ENCODE measurements around the gene EXOSC7. TPM values are rescaled to one million over a fixed set of nuclear protein-coding genes. Genes with fewer than 3 reads are reported as not detected.
"Not testable (repeated sequence)": the region's sequence is repeated elsewhere in the genome, so short reads cannot be mapped to it uniquely, and the experiment has no call there.

EXOSC7 gene
- polyA plus RNA-seq = 10 to 100 TPM; 35.0 to 73.2 (median 52.2) TPM

GRCh38 chr3:44976002-44976815 is at the start of gene EXOSC7, which contains the start of gene ZDHHC3:
EXOSC7 (plus strand) TSS chr3:44976244; CDS start chr3:44976278, 34 bp downstream.
ZDHHC3 (minus strand) TSS chr3:44976174; CDS start chr3:44959436, 16,738 bp downstream.
- H3K4me3 Mint-ChIP-seq = peak within 1 kb of the TSS; percentile 84 to 97 (median 94)
- peaks cover 0 to 7% (median 0%) of the 10 kb centered on the region in 3 donors for H3K36me3 Mint-ChIP-seq
- peak; percentile 81 to 84 (median 83) for DNase-seq
- H3K9me3 Mint-ChIP-seq = no peaks in the 10 kb centered on the region
- H3K27me3 Mint-ChIP-seq (ENCODE audit: low read depth in 3 of 3) = peaks cover 9 to 21% (median 11%) of the 10 kb centered on the region in 3 donors
- peak within 1 kb of the TSS; percentile 88 to 98 (median 94) for H3K27ac Mint-ChIP-seq
- H3K4me1 Mint-ChIP-seq = peaks cover 62 to 83% of the 10 kb centered on the region in 2 donors

- Mint-ChIP-seq H3K4me3 (no peak overlapping the region), H3K27me3 (ENCODE audit: low read depth in 3 of 3) (peaks cover 0 to 2% (median 0%) of the 10 kb centered on the region in 3 donors), H3K36me3 (peaks cover 13 to 42% (median 32%) of the 10 kb centered on the region in 3 donors), H3K27ac (peak overlapping the region in 1 of 6 donors; percentile 34), H3K9me3 (no peaks in the 10 kb centered on the region), H3K4me1 (no peaks in the 10 kb centered on the region)
- no peak for DNase-seq
Measured at GRCh38 chr3:44926921-44927320, 49.1 kb upstream of the EXOSC7 start.

GRCh38 chr3:44927371-44927770 is 48.7 kb upstream of the EXOSC7 start:
- Mint-ChIP-seq H3K4me3 (no peak overlapping the region), H3K4me1 (no peaks in the 10 kb centered on the region), H3K27me3 (ENCODE audit: low read depth in 3 of 3) (no peaks in the 10 kb centered on the region), H3K9me3 (no peaks in the 10 kb centered on the region), H3K27ac (peak overlapping the region in 1 of 6 donors; percentile 34), H3K36me3 (peaks cover 17 to 45% (median 35%) of the 10 kb centered on the region in 3 donors)
- DNase-seq = no peak

DNA sequence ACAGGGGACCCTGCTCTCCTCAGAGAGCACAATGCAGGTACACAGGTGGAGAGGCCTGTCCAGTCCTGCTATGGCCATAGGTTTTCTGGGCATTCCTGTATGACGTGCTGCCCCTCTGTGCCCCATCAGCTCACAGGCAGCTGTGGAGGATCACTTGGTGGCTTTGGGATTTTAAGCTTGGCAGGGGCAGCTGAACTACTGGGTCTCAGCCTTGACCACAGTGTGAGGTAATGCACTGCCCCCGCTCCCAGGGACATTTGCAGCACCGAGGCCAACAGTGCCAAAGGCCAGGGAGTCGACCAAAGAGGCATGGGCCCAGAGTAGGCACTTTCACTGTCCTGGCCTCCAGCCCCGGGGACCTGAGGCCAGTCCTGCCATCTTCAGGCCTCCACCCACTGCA is 46.3 kb upstream of the EXOSC7 start:
- H3K27ac Mint-ChIP-seq = peak overlapping the region in 1 of 6 donors; percentile 62
- H3K9me3 Mint-ChIP-seq = no peaks in the 10 kb centered on the region
- peaks cover 8 to 18% of the 10 kb centered on the region in 2 donors for H3K4me1 Mint-ChIP-seq
- no peaks in the 10 kb centered on the region for H3K27me3 Mint-ChIP-seq (ENCODE audit: low read depth in 3 of 3)
- H3K36me3 Mint-ChIP-seq = peaks cover 23 to 49% (median 25%) of the 10 kb centered on the region in 3 donors
- no peak overlapping the region for H3K4me3 Mint-ChIP-seq
- no peak for DNase-seq

- Mint-ChIP-seq H3K4me3 (no peak overlapping the region), H3K4me1 (peaks cover 13 to 23% of the 10 kb centered on the region in 2 donors), H3K36me3 (peaks cover 14 to 45% (median 17%) of the 10 kb centered on the region in 3 donors), H3K27ac (peak overlapping the region in 1 of 6 donors; percentile 55), H3K9me3 (no peaks in the 10 kb centered on the region), H3K27me3 (ENCODE audit: low read depth in 3 of 3) (no peaks in the 10 kb centered on the region)
- no peak for DNase-seq
Measured at GRCh38 chr3:44930911-44931310, 45.1 kb upstream of the EXOSC7 start.

DNA sequence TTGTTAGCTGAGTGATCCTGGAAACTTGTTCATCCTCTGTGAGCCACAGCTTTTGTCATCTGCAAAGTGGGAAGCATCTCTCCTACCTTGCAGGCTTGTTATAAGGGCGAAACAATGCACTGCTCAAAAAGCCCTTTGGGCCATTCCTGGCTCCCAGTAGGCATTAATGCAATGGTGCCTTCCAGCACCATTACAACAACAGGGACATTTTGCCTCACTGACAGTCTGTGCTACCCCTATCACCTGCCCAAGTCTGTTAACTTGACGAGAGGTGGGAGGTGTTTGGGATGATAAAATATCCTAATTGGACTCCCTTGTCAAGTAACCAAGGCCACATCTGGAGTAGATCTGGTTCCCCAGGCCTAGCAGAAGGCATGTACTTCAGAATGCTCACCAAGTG is 44.3 kb upstream of the EXOSC7 start:
- peaks cover 22 to 32% of the 10 kb centered on the region in 2 donors for H3K4me1 Mint-ChIP-seq
- no peak overlapping the region for H3K27ac Mint-ChIP-seq
- no peaks in the 10 kb centered on the region for H3K27me3 Mint-ChIP-seq (ENCODE audit: low read depth in 3 of 3)
- no peak for DNase-seq
- no peak overlapping the region for H3K4me3 Mint-ChIP-seq
- H3K36me3 Mint-ChIP-seq = peaks cover 14 to 45% (median 18%) of the 10 kb centered on the region in 3 donors
- no peaks in the 10 kb centered on the region for H3K9me3 Mint-ChIP-seq

GRCh38 chr3:44932271-44932670 is 43.8 kb upstream of the EXOSC7 start:
- no peak overlapping the region for H3K27ac Mint-ChIP-seq
- no peaks in the 10 kb centered on the region for H3K9me3 Mint-ChIP-seq
- no peaks in the 10 kb centered on the region for H3K27me3 Mint-ChIP-seq (ENCODE audit: low read depth in 3 of 3)
- no peak overlapping the region for H3K4me3 Mint-ChIP-seq
- H3K36me3 Mint-ChIP-seq = peaks cover 14 to 41% (median 14%) of the 10 kb centered on the region in 3 donors
- no peak for DNase-seq
- H3K4me1 Mint-ChIP-seq = peaks cover 22 to 34% of the 10 kb centered on the region in 2 donors

DNA sequence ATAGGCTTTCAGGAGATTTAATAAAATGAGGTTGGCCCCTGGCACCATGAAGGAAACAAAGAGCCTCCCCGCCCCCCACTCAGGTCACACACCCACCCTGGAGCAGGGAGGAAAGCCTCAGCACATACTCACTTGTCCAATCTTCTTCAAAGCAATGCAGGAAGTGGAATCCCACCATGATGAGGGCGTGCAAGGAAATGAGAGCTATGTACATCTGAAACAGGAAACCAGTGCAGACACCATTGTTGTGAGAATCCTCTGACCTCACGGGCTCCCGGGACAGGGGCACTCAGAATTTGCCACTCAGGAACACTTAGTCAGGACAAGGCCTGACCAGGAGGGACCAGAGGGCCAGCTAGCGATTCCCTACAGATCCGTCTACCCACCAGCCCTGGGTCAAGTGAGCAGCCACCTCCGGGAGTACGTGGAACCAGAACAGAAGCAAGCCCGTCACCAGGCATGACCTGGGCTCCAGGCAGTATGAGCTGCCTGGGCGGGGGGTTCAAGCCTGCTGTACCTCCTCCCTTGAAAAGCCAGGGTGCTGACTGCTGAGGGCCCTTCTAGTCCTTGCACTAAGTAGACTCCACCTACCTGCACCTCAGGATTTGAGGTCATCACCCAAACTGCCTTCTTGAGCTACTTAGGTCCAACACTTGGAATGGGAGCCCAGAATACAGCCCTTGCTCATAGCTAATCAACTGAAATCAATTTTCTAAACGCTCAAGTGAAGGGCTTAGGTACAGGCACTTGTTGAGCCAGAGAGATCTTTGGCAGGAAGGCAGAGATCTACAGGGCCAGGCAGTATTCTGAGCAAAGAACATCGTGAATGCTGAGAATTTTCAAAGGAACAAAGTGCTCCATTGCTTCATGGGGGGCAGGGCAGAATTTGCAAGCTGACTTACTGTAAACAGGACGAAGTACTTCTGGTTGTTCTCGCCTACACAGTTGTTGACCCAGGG is 42.8 kb upstream of the EXOSC7 start:
- Mint-ChIP-seq H3K27ac (peak overlapping the region in 2 of 6 donors; percentile 31 to 40), H3K9me3 (no peaks in the 10 kb centered on the region), H3K27me3 (ENCODE audit: low read depth in 3 of 3) (no peaks in the 10 kb centered on the region), H3K4me3 (no peak overlapping the region), H3K4me1 (peaks cover 22 to 34% of the 10 kb centered on the region in 2 donors), H3K36me3 (peaks cover 14 to 39% (median 14%) of the 10 kb centered on the region in 3 donors)
- no peak for DNase-seq

DNA sequence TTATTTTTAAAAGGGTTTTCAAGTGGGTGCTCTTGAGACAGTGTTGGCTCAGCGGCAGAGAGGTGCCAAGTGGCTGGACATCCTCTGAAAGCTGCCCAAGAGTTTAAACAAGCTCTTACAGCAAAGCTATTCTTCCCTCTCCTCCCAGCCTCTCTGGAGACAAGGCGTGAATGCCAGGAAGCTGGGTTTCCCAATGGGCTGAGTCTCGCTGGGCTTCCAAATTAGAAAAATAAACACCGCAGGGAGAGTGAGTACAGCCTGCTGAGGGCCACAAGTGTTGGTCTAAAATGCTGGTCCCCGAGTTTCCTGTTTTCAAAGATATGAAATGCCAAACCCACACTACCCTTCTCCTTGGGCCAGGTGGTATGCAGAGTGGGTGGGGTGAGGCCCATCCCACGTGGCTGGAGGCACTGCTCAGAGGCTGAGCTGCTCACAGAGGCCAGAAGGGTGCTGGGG is 36.4 kb upstream of the EXOSC7 start:
- H3K4me3 Mint-ChIP-seq = no peak overlapping the region
- peak overlapping the region in 1 of 6 donors; percentile 24 for H3K27ac Mint-ChIP-seq
- no peaks in the 10 kb centered on the region for H3K9me3 Mint-ChIP-seq
- no peak for DNase-seq
- H3K4me1 Mint-ChIP-seq = peaks cover 18 to 32% of the 10 kb centered on the region in 2 donors
- peaks cover 16 to 46% (median 22%) of the 10 kb centered on the region in 3 donors for H3K36me3 Mint-ChIP-seq
- peaks cover 0 to 2% (median 1%) of the 10 kb centered on the region in 3 donors for H3K27me3 Mint-ChIP-seq (ENCODE audit: low read depth in 3 of 3)

DNA sequence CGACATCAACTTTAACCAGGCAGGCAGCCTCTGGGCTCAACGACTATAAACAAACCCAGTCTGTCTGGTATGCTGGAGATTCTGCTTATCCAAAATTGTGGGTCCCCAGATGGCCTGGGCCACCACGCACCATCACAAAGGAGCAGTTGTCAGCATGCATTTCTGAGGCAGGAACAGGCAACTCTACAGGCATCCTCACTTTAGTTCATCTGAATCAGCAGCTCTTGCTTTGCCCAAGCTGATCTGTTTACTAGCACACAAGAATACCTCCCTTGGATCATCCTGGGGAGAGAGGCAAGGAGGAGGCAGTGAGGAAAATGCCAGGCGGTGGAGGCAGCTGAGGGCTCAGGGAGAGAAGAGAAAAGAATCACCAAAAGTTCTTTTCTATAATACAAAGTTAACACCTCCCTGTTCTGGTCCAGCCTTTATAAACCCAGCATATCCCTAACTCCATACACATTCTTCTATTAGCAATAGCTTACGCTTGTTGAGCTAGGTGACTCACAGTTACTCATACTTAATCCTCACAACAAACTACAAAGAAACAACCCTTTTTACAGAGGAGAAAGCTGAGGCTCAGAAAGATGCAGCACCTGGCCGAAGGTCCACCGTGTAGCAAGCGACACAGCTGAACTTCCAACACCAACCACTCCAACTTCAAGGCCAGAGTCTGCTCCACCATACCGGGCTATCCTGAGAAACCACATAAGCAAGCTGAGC is 33.7 kb upstream of the EXOSC7 start:
- H3K27me3 Mint-ChIP-seq (ENCODE audit: low read depth in 3 of 3) = peaks cover 0 to 2% (median 1%) of the 10 kb centered on the region in 3 donors
- H3K9me3 Mint-ChIP-seq = no peaks in the 10 kb centered on the region
- peaks cover 8 to 32% of the 10 kb centered on the region in 2 donors for H3K4me1 Mint-ChIP-seq
- no peak overlapping the region for H3K4me3 Mint-ChIP-seq
- H3K27ac Mint-ChIP-seq = peak overlapping the region in 1 of 6 donors; percentile 37
- DNase-seq = no peak
- peaks cover 11 to 32% (median 12%) of the 10 kb centered on the region in 3 donors for H3K36me3 Mint-ChIP-seq

DNA sequence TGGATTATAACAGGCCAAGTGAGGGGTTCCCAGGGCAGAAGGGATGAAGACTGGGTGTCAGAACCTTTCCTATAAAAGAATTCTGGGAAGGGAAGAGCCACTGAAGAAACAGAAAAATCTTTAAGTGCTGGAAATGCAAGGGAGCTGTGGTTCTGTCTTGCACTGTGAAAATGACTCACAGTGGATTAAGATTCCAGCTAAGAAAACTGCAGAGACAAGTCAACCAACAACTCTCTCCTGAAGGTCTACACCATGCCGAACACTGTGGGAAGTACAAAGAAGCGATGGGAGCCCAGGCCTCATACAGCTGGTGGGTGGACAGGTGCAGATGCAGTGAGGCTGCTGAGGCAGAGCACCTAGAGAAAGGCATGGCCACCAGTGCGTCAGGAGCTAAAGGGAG is 27.8 kb upstream of the EXOSC7 start:
- Mint-ChIP-seq H3K27me3 (ENCODE audit: low read depth in 3 of 3) (peaks cover 0 to 1% (median 0%) of the 10 kb centered on the region in 3 donors), H3K27ac (peak overlapping the region in 1 of 6 donors; percentile 57), H3K4me3 (no peak overlapping the region), H3K36me3 (peaks cover 0 to 2% (median under 1%) of the 10 kb centered on the region in 3 donors), H3K4me1 (peaks cover 29 to 55% of the 10 kb centered on the region in 2 donors), H3K9me3 (no peaks in the 10 kb centered on the region)
- no peak for DNase-seq

DNA sequence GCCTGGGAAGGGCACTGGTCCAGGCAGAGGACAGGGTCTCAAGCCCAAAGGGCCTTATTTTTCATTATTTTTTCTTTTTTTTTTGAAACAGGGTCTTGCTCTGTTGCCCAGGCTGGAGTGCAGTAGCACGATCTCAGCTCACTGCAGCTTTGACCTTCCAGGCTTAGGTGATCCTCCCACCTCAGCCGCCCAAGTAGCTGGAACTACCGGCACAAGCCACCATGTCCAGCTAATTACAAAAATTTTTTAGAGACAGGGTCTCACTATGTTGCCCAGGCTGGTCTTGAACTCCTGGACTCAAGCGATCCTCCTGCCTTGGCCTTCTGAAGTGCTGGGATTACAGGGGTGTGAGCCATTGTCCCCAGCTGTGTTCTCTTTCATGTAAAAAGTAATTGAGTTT is 26.3 kb upstream of the EXOSC7 start:
- H3K9me3 Mint-ChIP-seq; H3K27ac Mint-ChIP-seq; H3K36me3 Mint-ChIP-seq; DNase-seq; H3K4me3 Mint-ChIP-seq; H3K27me3 Mint-ChIP-seq (ENCODE audit: low read depth in 3 of 3): not testable (repeated sequence)
- peaks cover 29 to 59% of the 10 kb centered on the region in 2 donors for H3K4me1 Mint-ChIP-seq

DNA sequence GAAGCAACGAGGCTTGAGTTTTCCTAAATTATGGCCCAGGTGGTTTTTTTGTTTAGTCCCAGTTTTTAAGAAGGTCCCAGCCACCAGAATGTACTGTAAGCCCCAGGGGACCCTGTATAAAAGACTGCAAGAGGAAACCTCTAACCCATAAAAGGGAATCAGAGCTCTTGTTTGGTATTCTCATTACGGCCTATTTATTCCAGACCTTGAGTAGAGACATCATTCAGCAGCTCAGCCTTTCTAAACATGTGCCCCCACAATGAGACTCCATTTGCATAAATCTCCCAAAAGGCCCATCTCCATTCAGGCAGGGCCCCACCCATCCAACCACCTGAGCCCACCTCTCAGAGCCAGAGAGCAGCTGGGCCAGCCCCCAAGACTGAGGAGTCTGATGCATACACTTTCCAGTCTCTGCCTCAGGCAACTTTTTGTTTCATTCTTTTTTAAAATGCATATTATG is 25.7 kb upstream of the EXOSC7 start:
- peaks cover 29 to 64% of the 10 kb centered on the region in 2 donors for H3K4me1 Mint-ChIP-seq

More for the DNA sequence above, 25.7 kb upstream of the EXOSC7 start:
- no peak for DNase-seq
- Mint-ChIP-seq H3K9me3 (no peaks in the 10 kb centered on the region), H3K4me3 (no peak overlapping the region), H3K36me3 (no peaks in the 10 kb centered on the region), H3K27me3 (ENCODE audit: low read depth in 3 of 3) (peaks cover 0 to 1% (median 0%) of the 10 kb centered on the region in 3 donors), H3K27ac (peak overlapping the region in 1 of 6 donors; percentile 29)
